H9 (cell line): Measurements from ENCODE around the gene SIGLEC9. TPM values are rescaled to one million over a fixed set of nuclear protein-coding genes. Genes with fewer than 3 reads are reported as not detected.

Source experiments
- DNase-seq: peaks from one replicate; pipeline ENCODE4 v3.0.0-alpha.2; 2017
- H2AFZ ChIP-seq: one replicate; pipeline ENCODE4 v1.6.1; 2013; ENCODE audit warnings: mild to moderate bottlenecking, low read length, control low read depth, moderate library complexity
- H2AK5ac ChIP-seq: 2 replicates; pipeline ENCODE4 v1.6.1; 2013; ENCODE audit warnings: low read length, control low read depth, mixed read lengths; ENCODE audit not compliant: insufficient read length
- H2BK120ac ChIP-seq: one replicate; pipeline ENCODE4 v1.6.1; 2013; ENCODE audit warnings: low read depth, mild to moderate bottlenecking, low read length, control low read depth, inconsistent platforms; ENCODE audit not compliant: poor library complexity, severe bottlenecking
- H2BK12ac ChIP-seq: 2 replicates; pipeline ENCODE4 v1.6.1; 2013; ENCODE audit warnings: low read length, control low read depth, mixed read lengths, low read depth; ENCODE audit not compliant: insufficient read length
- H2BK15ac ChIP-seq: 2 replicates; pipeline ENCODE4 v1.6.1; 2013; ENCODE audit warnings: low read depth, low read length, control low read depth
- H2BK20ac ChIP-seq: one replicate; pipeline ENCODE4 v1.6.1; 2013; ENCODE audit warnings: low read depth, mild to moderate bottlenecking, low read length, control low read depth, inconsistent platforms; ENCODE audit not compliant: poor library complexity, severe bottlenecking
- H2BK5ac ChIP-seq: 2 replicates; pipeline ENCODE4 v1.6.1; 2013; ENCODE audit warnings: low read length, control low read depth, mixed read lengths; ENCODE audit not compliant: insufficient read length
- H3K14ac ChIP-seq: 2 replicates; pipeline ENCODE4 v1.6.1; 2013; ENCODE audit warnings: low read length, control low read depth; ENCODE audit not compliant: insufficient read depth
- H3K18ac ChIP-seq: 2 replicates; pipeline ENCODE4 v1.6.1; 2013; ENCODE audit warnings: low read depth, mild to moderate bottlenecking, mixed read lengths, low read length, control low read depth; ENCODE audit not compliant: insufficient read length
- H3K23ac ChIP-seq: 2 replicates; pipeline ENCODE4 v1.6.1; 2013; ENCODE audit warnings: low read length, control low read depth, mixed read lengths, low read depth; ENCODE audit not compliant: insufficient read length
- H3K23me2 ChIP-seq: 2 replicates; pipeline ENCODE4 v1.6.1; 2013; ENCODE audit warnings: low read depth, mild to moderate bottlenecking, mixed read lengths, low read length, control low read depth; ENCODE audit not compliant: insufficient read length, poor library complexity, severe bottlenecking
- H3K27ac ChIP-seq: 2 replicates; pipeline ENCODE4 v1.5.1; 2013; ENCODE audit warnings: low read length, control low read depth, mixed read lengths, low read depth; ENCODE audit not compliant: insufficient read length
- H3K27me3 ChIP-seq: 2 replicates; pipeline ENCODE4 v1.6.1; 2013; ENCODE audit warnings: low read length, control low read depth, inconsistent platforms; ENCODE audit not compliant: insufficient read depth
- H3K4ac ChIP-seq: 2 replicates; pipeline ENCODE4 v1.6.1; 2013; ENCODE audit warnings: low read depth, mild to moderate bottlenecking, control low read depth, inconsistent platforms, low read length, moderate library complexity
- H3K4me1 ChIP-seq: 2 replicates; pipeline ENCODE4 v1.6.1; 2013; ENCODE audit warnings: low read length, control low read depth, inconsistent platforms; ENCODE audit not compliant: insufficient read depth
- H3K4me2 ChIP-seq: 2 replicates; pipeline ENCODE4 v1.6.1; 2013; ENCODE audit warnings: low read length, control low read depth, mixed read lengths; ENCODE audit not compliant: insufficient read length, insufficient read depth
- H3K56ac ChIP-seq: 2 replicates; pipeline ENCODE4 v1.6.1; 2013; ENCODE audit warnings: low read depth, mild to moderate bottlenecking, mixed read lengths, low read length, control low read depth; ENCODE audit not compliant: insufficient read length
- H3K79me1 ChIP-seq: 2 replicates; pipeline ENCODE4 v1.6.1; 2013; ENCODE audit warnings: low read depth, mild to moderate bottlenecking, moderate library complexity, low read length, control low read depth, inconsistent platforms; ENCODE audit not compliant: insufficient read depth, poor library complexity, severe bottlenecking
- H3K79me2 ChIP-seq: 2 replicates; pipeline ENCODE4 v1.6.1; 2013; ENCODE audit warnings: low read length, control low read depth, inconsistent platforms; ENCODE audit not compliant: insufficient read depth
- H3K9ac ChIP-seq: 2 replicates; pipeline ENCODE4 v1.6.1; 2013; ENCODE audit warnings: low read length, control low read depth, mixed read lengths; ENCODE audit not compliant: insufficient read length; ENCODE audit errors: extremely low read depth
- H3K9me3 ChIP-seq: one replicate; pipeline ENCODE4 v1.6.1; 2013; ENCODE audit warnings: low read depth, low read length, inconsistent platforms; ENCODE audit not compliant: control insufficient read depth
- H3T11ph ChIP-seq: one replicate; pipeline ENCODE4 v1.6.1; 2013; ENCODE audit warnings: mild to moderate bottlenecking, low read length, control low read depth, inconsistent platforms
- H4K20me1 ChIP-seq: one replicate; pipeline ENCODE4 v1.6.1; 2013; ENCODE audit not compliant: control insufficient read depth, insufficient read length, insufficient read depth
- H4K5ac ChIP-seq: 2 replicates; pipeline ENCODE4 v1.6.1; 2013; ENCODE audit warnings: low read depth, mild to moderate bottlenecking, mixed read lengths, low read length, control low read depth; ENCODE audit not compliant: insufficient read length
- H4K8ac ChIP-seq: replicated peaks from 2 replicates; pipeline ENCODE4 v1.6.1; 2013; ENCODE audit warnings: low read length, control low read depth, mixed read lengths, low read depth; ENCODE audit not compliant: insufficient read length
- H4K91ac ChIP-seq: 2 replicates; pipeline ENCODE4 v1.6.1; 2013; ENCODE audit warnings: low read depth, mild to moderate bottlenecking, moderate library complexity, mixed read lengths, low read length, control low read depth; ENCODE audit not compliant: insufficient read length
- H3K27ac Mint-ChIP-seq, 3 experiments: 2 replicates in 2 of 3; 3 replicates in 1 of 3; pipeline ENCODE4 v1.8.0; 2020 to 2021; ENCODE audit warnings: mixed read lengths in 3 of 3, mild to moderate bottlenecking in 1 of 3, moderate library complexity in 1 of 3
- H3K27me3 Mint-ChIP-seq: 2 replicates; pipeline ENCODE4 v1.8.0; 2021; ENCODE audit warnings: low read depth, mild to moderate bottlenecking, moderate library complexity, mixed read lengths
- H3K36me3 Mint-ChIP-seq, 3 experiments: 2 replicates in 2 of 3; 3 replicates in 1 of 3; pipeline ENCODE4 v1.8.0; 2020 to 2021; ENCODE audit warnings: low read depth in 3 of 3, mixed read lengths in 3 of 3; ENCODE audit not compliant: insufficient read depth in 1 of 3
- H3K4me1 Mint-ChIP-seq, 2 experiments: 2 replicates each; pipeline ENCODE4 v1.8.0; 2020; ENCODE audit warnings: mixed read lengths in 2 of 2
- H3K4me3 Mint-ChIP-seq, 2 experiments: 2 replicates in 1 of 2; 3 replicates in 1 of 2; pipeline ENCODE4 v1.8.0; 2020 to 2021; ENCODE audit warnings: mild to moderate bottlenecking in 2 of 2, mixed read lengths in 2 of 2, moderate library complexity in 1 of 2
- H3K9me3 Mint-ChIP-seq, 2 experiments: 2 replicates in 1 of 2; 3 replicates in 1 of 2; pipeline ENCODE4 v1.8.0; 2020; ENCODE audit warnings: mild to moderate bottlenecking in 2 of 2, mixed read lengths in 2 of 2, moderate library complexity in 1 of 2
- WGBS: extraction: QIAGEN DNeasy Blood & Tissue Kit; methylation state at CpG from one replicate; pipeline ENCODE4 v1.1.7; 2013; ENCODE audit warnings: missing lambda C conversion rate, low lambda C conversion rate, mixed read lengths; ENCODE audit not compliant: insufficient read length; ENCODE audit errors: extremely low coverage; 5-methylcytosine and 5-hydroxymethylcytosine counted together
- total RNA-seq: library from RNA; stranded (reverse); gene quantifications from 2 replicates; pipeline ENCODE4 v1.2.1, GENCODE V29; 2021
- TF ChIP-seq, protein P1 (sequence below): fragments of 200-600 bp; sonication (generic); conservative IDR thresholded peaks from 3 replicates; pipeline ENCODE4 v1.8.0; 2021; ENCODE audit warnings: antibody characterized with exemption, mild to moderate bottlenecking

Gene SIGLEC9
- total RNA-seq, 1 experiment from 2014 or later: not detected

DNA sequence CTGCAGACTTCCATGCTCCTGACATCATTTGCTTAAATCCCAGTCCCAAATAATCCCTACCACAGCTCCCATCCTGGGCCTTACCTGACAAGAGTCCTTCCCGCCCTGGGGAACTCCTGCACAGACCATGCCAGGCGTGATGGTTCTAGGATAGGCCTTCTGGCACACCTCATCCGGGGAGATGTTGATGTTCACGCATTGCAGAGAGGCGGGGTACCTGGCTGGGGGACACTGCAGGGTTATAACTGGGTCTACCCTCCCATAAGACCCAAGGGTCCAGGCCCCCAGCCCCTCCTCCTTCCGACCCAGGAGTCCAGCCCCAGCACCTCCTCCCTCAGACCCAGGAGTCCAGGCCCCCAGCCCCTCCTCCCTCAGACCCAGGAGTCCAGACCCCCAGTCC lies 46.0 kb upstream of the SIGLEC9 start:
- Histone ChIP-seq H3K4ac (no peak overlapping the region), H3K9me3 (no peaks in the 10 kb centered on the region), H2AFZ (no peak overlapping the region), H3K23ac (no peak overlapping the region), H2AK5ac (no peak overlapping the region), H2BK5ac (no peak overlapping the region), H3K23me2 (no peaks in the 10 kb centered on the region), H3K4me2 (no peak overlapping the region), H3K56ac (no peak overlapping the region), H3K9ac (no peak overlapping the region), H3K27me3 (no peaks in the 10 kb centered on the region; the same call in 1 of the 2 replicates), H2BK12ac (no peak overlapping the region), H3K14ac (no peak overlapping the region), H3K4me1 (peaks cover 2% of the 10 kb centered on the region; the same call in 1 of the 2 replicates), H2BK20ac (no peak overlapping the region), H4K5ac (no peak overlapping the region), H3K27ac (no peak overlapping the region), H2BK120ac (no peak overlapping the region), H4K20me1 (no peaks in the 10 kb centered on the region), H3K18ac (no peak overlapping the region), H3K79me2 (no peaks in the 10 kb centered on the region), H4K8ac (no peak overlapping the region), H4K91ac (no peak overlapping the region), H3T11ph (no peak overlapping the region), H2BK15ac (no peak overlapping the region), H3K79me1 (no peaks in the 10 kb centered on the region)
- H3K9me3 Mint-ChIP-seq: peaks cover 7% of the 10 kb centered on the region in 2 experiments; a peak in 4 of 5 replicates
- H3K4me3 Mint-ChIP-seq: no peak overlapping the region; a peak in 1 of 5 replicates
- no peak overlapping the region for H3K27ac Mint-ChIP-seq
- no peak for DNase-seq
- H3K36me3 Mint-ChIP-seq: peaks cover 0 to 6% (median 0%) of the 10 kb centered on the region in 3 experiments; a peak in 1 of 7 replicates
- peaks cover 23 to 29% of the 10 kb centered on the region in 2 experiments for H3K4me1 Mint-ChIP-seq
- H3K27me3 Mint-ChIP-seq: peaks cover 18% of the 10 kb centered on the region
- WGBS: no CpG with 5 or more reads among the region's 6 CpGs
- TF ChIP-seq, protein P1, sequence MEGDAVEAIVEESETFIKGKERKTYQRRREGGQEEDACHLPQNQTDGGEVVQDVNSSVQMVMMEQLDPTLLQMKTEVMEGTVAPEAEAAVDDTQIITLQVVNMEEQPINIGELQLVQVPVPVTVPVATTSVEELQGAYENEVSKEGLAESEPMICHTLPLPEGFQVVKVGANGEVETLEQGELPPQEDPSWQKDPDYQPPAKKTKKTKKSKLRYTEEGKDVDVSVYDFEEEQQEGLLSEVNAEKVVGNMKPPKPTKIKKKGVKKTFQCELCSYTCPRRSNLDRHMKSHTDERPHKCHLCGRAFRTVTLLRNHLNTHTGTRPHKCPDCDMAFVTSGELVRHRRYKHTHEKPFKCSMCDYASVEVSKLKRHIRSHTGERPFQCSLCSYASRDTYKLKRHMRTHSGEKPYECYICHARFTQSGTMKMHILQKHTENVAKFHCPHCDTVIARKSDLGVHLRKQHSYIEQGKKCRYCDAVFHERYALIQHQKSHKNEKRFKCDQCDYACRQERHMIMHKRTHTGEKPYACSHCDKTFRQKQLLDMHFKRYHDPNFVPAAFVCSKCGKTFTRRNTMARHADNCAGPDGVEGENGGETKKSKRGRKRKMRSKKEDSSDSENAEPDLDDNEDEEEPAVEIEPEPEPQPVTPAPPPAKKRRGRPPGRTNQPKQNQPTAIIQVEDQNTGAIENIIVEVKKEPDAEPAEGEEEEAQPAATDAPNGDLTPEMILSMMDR: no peak
